IMR-90 (cell line): ENCODE data around the gene LEMD1. TPM values are rescaled to one million over a fixed set of nuclear protein-coding genes. Genes with fewer than 3 reads are reported as not detected.

ENCODE experiments used
- ATAC-seq: fragments of 200-7000 bp; cut with Tn5 transposase; 2 replicates; pipeline ENCODE4 v1.9.1; 2020; ENCODE audit warnings: low read depth, mild to moderate bottlenecking, moderate library complexity
- BruUV-seq: library from RNA; stranded (reverse); fragments of 400-500 nt; replicated peaks from 2 replicates; lab custom pipeline; 2021; lab: Mats Ljungman, UMichigan
- CTCF ChIA-PET: fragments of 300-600 bp; formaldehyde crosslinking; extraction: SDS; loops from one replicate; lab custom pipeline; 2021; ENCODE audit warnings: antibody characterized with exemption; lab: Yijun Ruan, JAX
- POLR2A ChIA-PET: fragments of 300-600 bp; sonication (Branson Sonifier 250); formaldehyde crosslinking; loops from one replicate; lab custom pipeline; 2022; ENCODE audit warnings: antibody characterized with exemption; ENCODE audit not compliant: unreplicated experiment; lab: Charles Lee
- DNase-seq: peaks from one replicate; pipeline ENCODE4 v3.0.0; 2013
- H2AFZ ChIP-seq: replicated peaks from 2 replicates; pipeline ENCODE3; 2013; ENCODE audit warnings: low read length, mild to moderate bottlenecking; ENCODE audit not compliant: poor library complexity
- H2AK5ac ChIP-seq: 2 replicates; pipeline ENCODE4 v1.6.1; 2013; ENCODE audit warnings: low read depth, low read length, inconsistent platforms
- H2AK9ac ChIP-seq: replicated peaks from 2 replicates; pipeline ENCODE3; 2013; ENCODE audit warnings: mild to moderate bottlenecking, low read depth, low read length, moderate library complexity; ENCODE audit not compliant: poor library complexity
- H2BK120ac ChIP-seq: 2 replicates; pipeline ENCODE4 v1.6.1; 2013; ENCODE audit warnings: low read depth, low read length, inconsistent platforms
- H2BK15ac ChIP-seq: 3 replicates; pipeline ENCODE4 v1.6.1; 2013; ENCODE audit warnings: low read depth, low read length, inconsistent platforms
- H2BK20ac ChIP-seq: 2 replicates; pipeline ENCODE4 v1.6.1; 2013; ENCODE audit warnings: low read depth, mild to moderate bottlenecking, inconsistent platforms, low read length, moderate library complexity
- H2BK5ac ChIP-seq: 2 replicates; pipeline ENCODE4 v1.6.1; 2013; ENCODE audit warnings: mild to moderate bottlenecking, low read depth, low read length, inconsistent platforms; ENCODE audit not compliant: poor library complexity, severe bottlenecking
- H3K14ac ChIP-seq: replicated peaks from 2 replicates; pipeline ENCODE4 v1.6.1; 2013; ENCODE audit warnings: low read depth, low read length, inconsistent platforms
- H3K18ac ChIP-seq: 2 replicates; pipeline ENCODE4 v1.6.1; 2013; ENCODE audit warnings: low read depth, low read length, control low read depth
- H3K23ac ChIP-seq: 2 replicates; pipeline ENCODE4 v1.6.1; 2013; ENCODE audit warnings: low read depth, low read length, inconsistent platforms
- H3K27ac ChIP-seq: 2 replicates; pipeline ENCODE4 v1.5.1; 2013; ENCODE audit warnings: mild to moderate bottlenecking, control low read depth, low read length; ENCODE audit not compliant: insufficient read depth
- H3K27me3 ChIP-seq: 2 replicates; pipeline ENCODE4 v1.6.1; 2013; ENCODE audit warnings: low read length; ENCODE audit not compliant: control insufficient read depth, insufficient read depth
- H3K36me3 ChIP-seq: 2 replicates; pipeline ENCODE4 v1.6.1; 2013; ENCODE audit warnings: low read length, mixed read lengths; ENCODE audit not compliant: control insufficient read depth, insufficient read depth
- H3K4ac ChIP-seq: 2 replicates; pipeline ENCODE4 v1.6.1; 2013; ENCODE audit warnings: low read depth, low read length, inconsistent platforms
- H3K4me1 ChIP-seq: 2 replicates; pipeline ENCODE4 v1.6.1; 2013; ENCODE audit warnings: low read length, mixed read lengths; ENCODE audit not compliant: control insufficient read depth, insufficient read depth
- H3K4me2 ChIP-seq: 2 replicates; pipeline ENCODE4 v1.6.1; 2013; ENCODE audit warnings: low read depth, mild to moderate bottlenecking, control low read depth, low read length, moderate library complexity
- H3K4me3 ChIP-seq: 2 replicates; pipeline ENCODE4 v1.5.1; 2013; ENCODE audit warnings: low read depth, mild to moderate bottlenecking, control low read depth, low read length, moderate library complexity; ENCODE audit not compliant: insufficient read depth
- H3K56ac ChIP-seq: 2 replicates; pipeline ENCODE4 v1.6.1; 2013; ENCODE audit warnings: low read length, inconsistent platforms; ENCODE audit not compliant: insufficient read depth; ENCODE audit errors: extremely low read depth
- H3K79me1 ChIP-seq, 2 experiments: 2 replicates each; pipeline ENCODE4 v1.6.1; 2013; ENCODE audit warnings: low read length in 2 of 2, inconsistent platforms in 1 of 2, low read depth in 1 of 2
- H3K9ac ChIP-seq: 2 replicates; pipeline ENCODE4 v1.6.1; 2013; ENCODE audit warnings: low read depth, low read length, control low read depth
- H3K9me1 ChIP-seq: 2 replicates; pipeline ENCODE4 v1.6.1; 2013; ENCODE audit warnings: low read length, inconsistent platforms; ENCODE audit not compliant: insufficient read depth
- H3K9me3 ChIP-seq: 2 replicates; pipeline ENCODE4 v1.6.1; 2013; ENCODE audit warnings: low read length; ENCODE audit not compliant: control insufficient read depth, insufficient read depth
- H4K20me1 ChIP-seq: 2 replicates; pipeline ENCODE4 v1.6.1; 2013; ENCODE audit warnings: low read length, inconsistent platforms; ENCODE audit not compliant: insufficient read depth
- H4K5ac ChIP-seq: 2 replicates; pipeline ENCODE4 v1.6.1; 2013; ENCODE audit warnings: mild to moderate bottlenecking, low read depth, low read length, control low read depth
- H4K8ac ChIP-seq, 2 experiments: 2 replicates each; pipeline ENCODE4 v1.6.1; 2013; ENCODE audit warnings: low read depth in 2 of 2, low read length in 2 of 2, control low read depth in 1 of 2, inconsistent platforms in 1 of 2
- H4K91ac ChIP-seq: 2 replicates; pipeline ENCODE4 v1.6.1; 2013; ENCODE audit warnings: low read depth, low read length, inconsistent platforms; ENCODE audit not compliant: insufficient read depth
- BHLHE40 ChIP-seq: fragments of 150-350 bp; IDR thresholded peaks from 2 replicates; pipeline ENCODE4 v1.6.1; 2016; ENCODE audit warnings: mild to moderate bottlenecking, low read depth, low read length
- CEBPB ChIP-seq: IDR thresholded peaks from 2 replicates; pipeline ENCODE4 v1.6.1; 2012; ENCODE audit warnings: low read depth, low read length, improper control_type of control experiment
- CHD1 ChIP-seq: IDR thresholded peaks from 2 replicates; pipeline ENCODE4 v1.6.1; 2012; ENCODE audit warnings: low read depth, low read length, improper control_type of control experiment
- CTCF ChIP-seq: conservative IDR thresholded peaks from 2 replicates; pipeline ENCODE4 v1.5.1; 2012; ENCODE audit warnings: mild to moderate bottlenecking, low read depth, low read length, improper control_type of control experiment
- ELK1 ChIP-seq: fragments of 150-350 bp; IDR thresholded peaks from 2 replicates; pipeline ENCODE4 v1.6.1; 2016; ENCODE audit warnings: low read depth, mild to moderate bottlenecking, low read length, moderate library complexity, borderline replicate concordance
- FOS ChIP-seq: fragments of 150-350 bp; IDR thresholded peaks from 2 replicates; pipeline ENCODE4 v1.6.1; 2016; ENCODE audit warnings: low read depth, low read length
- MAFK ChIP-seq: IDR thresholded peaks from 2 replicates; pipeline ENCODE4 v1.6.1; 2012; ENCODE audit warnings: low read depth, low read length, improper control_type of control experiment
- MAZ ChIP-seq: IDR thresholded peaks from 2 replicates; pipeline ENCODE4 v1.6.1; 2012; ENCODE audit warnings: low read depth, mild to moderate bottlenecking, low read length, improper control_type of control experiment, moderate library complexity, borderline replicate concordance
- MXI1 ChIP-seq: IDR thresholded peaks from 2 replicates; pipeline ENCODE4 v1.6.1; 2012; ENCODE audit warnings: low read depth, mild to moderate bottlenecking, low read length, moderate library complexity, borderline replicate concordance
- NFE2L2 ChIP-seq: fragments of 150-350 bp; IDR thresholded peaks from 2 replicates; pipeline ENCODE4 v1.6.1; 2016; ENCODE audit warnings: low read depth, mild to moderate bottlenecking, low read length
- POLR2A ChIP-seq: IDR thresholded peaks from 2 replicates; pipeline ENCODE4 v1.6.1; 2012; ENCODE audit warnings: mild to moderate bottlenecking, low read depth, low read length
- RAD21 ChIP-seq: IDR thresholded peaks from 2 replicates; pipeline ENCODE4 v1.6.1; 2012; ENCODE audit warnings: low read length, improper control_type of control experiment
- RCOR1 ChIP-seq: IDR thresholded peaks from 2 replicates; pipeline ENCODE4 v1.6.1; 2012; ENCODE audit warnings: mild to moderate bottlenecking, low read length, improper control_type of control experiment; ENCODE audit not compliant: insufficient replicate concordance
- RFX5 ChIP-seq: IDR thresholded peaks from 2 replicates; pipeline ENCODE4 v1.8.0; 2012; ENCODE audit warnings: low read depth, mild to moderate bottlenecking, low read length, moderate library complexity
- SMC3 ChIP-seq: fragments of 150-350 bp; IDR thresholded peaks from 2 replicates; pipeline ENCODE4 v1.6.1; 2016; ENCODE audit warnings: low read depth, mild to moderate bottlenecking, antibody characterized with exemption, low read length, moderate library complexity
- USF2 ChIP-seq: fragments of 150-350 bp; IDR thresholded peaks from 2 replicates; pipeline ENCODE4 v1.6.1; 2017; ENCODE audit warnings: mild to moderate bottlenecking, antibody characterized with exemption, low read length, low read depth
- WGBS, 2 experiments: methylation state at CpG; one replicate each; pipeline versions ENCODE4 v1.1.5 to v1.1.7; 2013; ENCODE audit warnings: missing lambda C conversion rate in 2 of 2; ENCODE audit not compliant: insufficient read length in 1 of 2; ENCODE audit errors: extremely low coverage in 2 of 2; 5-methylcytosine and 5-hydroxymethylcytosine counted together
- dilution Hi-C: fragments of 300-500 bp; cut with HindIII; formaldehyde crosslinking; loops from one replicate; pipeline ENCODE4 v1.14.3; 2018; ENCODE audit warnings: low sequenced_read_pairs; ENCODE audit not compliant: unreplicated experiment
- in situ Hi-C: fragments of 300-500 bp; cut with MboI; formaldehyde crosslinking; loops from 3 replicates; pipeline ENCODE4 v1.14.3; 2019; ENCODE audit warnings: low sequenced_read_pairs, inconsistent platforms, mixed read lengths
- intact Hi-C: fragments of 100-400 bp; cut with micrococcal nuclease; formaldehyde crosslinking; loops from 2 replicates; pipeline ENCODE4 v1.10.0; 2022
- polyA plus RNA-seq, 3 experiments: library from polyadenylated mRNA; depleted of rRNA; stranded (reverse); fragments of >200 nt; gene quantifications; 2 replicates each; pipeline ENCODE4 v1.2.3, GENCODE V29; 2012; ENCODE audit warnings: low replicate concordance in 1 of 3
- total RNA-seq: library from RNA; depleted of rRNA; stranded (reverse); fragments of >200 nt; gene quantifications from 2 replicates; pipeline ENCODE4 v1.2.3, GENCODE V29; 2012

Gene LEMD1
- total and polyA plus RNA-seq, 2 of the 4 experiments (the other 2 are of a cell fraction): not detected

GRCh38 chr1:205379056-205379455 is 42.8 kb downstream of the LEMD1 start:
- dilution Hi-C loops (no loop called here), in situ Hi-C loops (no loop called here), intact Hi-C loops (no loop called here)
- no peak overlapping the region for H2BK5ac ChIP-seq
- no peak overlapping the region for H2AK5ac ChIP-seq
- H4K8ac ChIP-seq: no peak overlapping the region
- POLR2A ChIA-PET: no interaction called here
- no peak overlapping the region for H3K14ac ChIP-seq
- H2BK15ac ChIP-seq: no peak overlapping the region
- CTCF ChIA-PET: no interaction called here
- H3K18ac ChIP-seq: no peak overlapping the region
- no peak overlapping the region for H3K56ac ChIP-seq
- H2AK9ac ChIP-seq: no peak overlapping the region
- H3K4ac ChIP-seq: no peak overlapping the region
- no peak overlapping the region for H2AFZ ChIP-seq
- WGBS, 2 experiments: no CpG with 5 or more reads among the region's 8 CpGs
- H4K91ac ChIP-seq: no peak overlapping the region
- H3K27ac ChIP-seq: no peak overlapping the region
- H3K79me1 ChIP-seq: no peaks in the 10 kb centered on the region
- peaks cover 4% of the 10 kb centered on the region; the same call in 1 of the 2 replicates for H4K20me1 ChIP-seq
- no peak overlapping the region for H3K9ac ChIP-seq
- H3K23ac ChIP-seq: no peak overlapping the region
- H3K9me3 ChIP-seq: no peaks in the 10 kb centered on the region
- H3K27me3 ChIP-seq: peaks cover 23% of the 10 kb centered on the region
- H2BK120ac ChIP-seq: no peak overlapping the region
- no peaks in the 10 kb centered on the region for H3K36me3 ChIP-seq
- H3K4me1 ChIP-seq: peaks cover 10% of the 10 kb centered on the region
- H2BK20ac ChIP-seq: no peak overlapping the region
- ATAC-seq (no peak), DNase-seq (no peak)
- no peak overlapping the region for H4K5ac ChIP-seq
- no peak for TF ChIP-seq RFX5
- TF ChIP-seq SMC3: no peak
- no peak for TF ChIP-seq MAFK
- no peak for TF ChIP-seq CHD1
- no peak for TF ChIP-seq BHLHE40
- no peak for TF ChIP-seq RCOR1
- no peak for TF ChIP-seq ELK1
- no peak for TF ChIP-seq CTCF
- TF ChIP-seq MXI1: no peak
- no peak for TF ChIP-seq RAD21
- no peak for TF ChIP-seq USF2
- no peak for TF ChIP-seq MAZ
- TF ChIP-seq POLR2A: no peak
- TF ChIP-seq NFE2L2: no peak
- TF ChIP-seq FOS: no peak
- no peak for TF ChIP-seq CEBPB
- no TSS peak for BruUV-seq
- H3K4me2 ChIP-seq: no peak overlapping the region
- no peak overlapping the region for H3K4me3 ChIP-seq
- peaks cover 11% of the 10 kb centered on the region for H3K9me1 ChIP-seq
